Stimulated activated CD4-positive, alpha-beta T cell treated with anti-CD3 and anti-CD28 coated beads, Interleukin-2, amount 100 ng/mL, for 48 hours (primary cell): ENCODE data around the gene C1orf35.

Experiments
- DNase-seq, 2 donors: peaks; one replicate each; pipeline ENCODE4 v3.0.0-alpha.2; 2020

The C1orf35 gene

GRCh38 chr1:228102791-228103620 lies at the start of gene C1orf35:
C1orf35 (minus strand) TSS chr1:228103325; CDS start chr1:228103227, 98 bp downstream.
- peak; percentile 94 to 95 for DNase-seq

GRCh38 chr1:228152918-228153258 lies 49.8 kb upstream of the C1orf35 start:
- no peak for DNase-seq

GRCh38 chr1:228152097-228152917 lies 49.2 kb upstream of the C1orf35 start:
- no peak for DNase-seq

- DNase-seq, result no peak
These were observed 48.2 kb upstream of the C1orf35 start for GRCh38 chr1:228151180-228151925.

GRCh38 chr1:228150461-228151179 lies 47.5 kb upstream of the C1orf35 start:
- no peak for DNase-seq

- no peak for DNase-seq
These were observed 47.0 kb upstream of the C1orf35 start for GRCh38 chr1:228150120-228150460.

- no peak for DNase-seq
These were observed 46.4 kb upstream of the C1orf35 start, which contains the start of gene GJC2 for GRCh38 chr1:228149406-228150119. GJC2 (plus strand) TSS chr1:228149930; CDS start chr1:228157759, 7,829 bp downstream.

GRCh38 chr1:228148935-228149405 lies 45.8 kb upstream of the C1orf35 start:
- no peak for DNase-seq

GRCh38 chr1:228148196-228148861 lies 45.2 kb upstream of the C1orf35 start:
- no peak for DNase-seq

- no peak for DNase-seq
These were observed 44.6 kb upstream of the C1orf35 start for GRCh38 chr1:228147768-228148167.

GRCh38 chr1:228147151-228147693 lies 44.1 kb upstream of the C1orf35 start:
- DNase-seq, result no peak

- DNase-seq, result no peak
These were observed 43.5 kb upstream of the C1orf35 start for GRCh38 chr1:228146417-228147150.

- no peak for DNase-seq
These were observed 42.6 kb upstream of the C1orf35 start for GRCh38 chr1:228145463-228146416.

GRCh38 chr1:228144993-228145343 lies 41.8 kb upstream of the C1orf35 start:
- no peak for DNase-seq

- DNase-seq, result no peak
These were observed 41.3 kb upstream of the C1orf35 start for GRCh38 chr1:228144193-228144992.

- no peak for DNase-seq
These were observed 40.5 kb upstream of the C1orf35 start for GRCh38 chr1:228143480-228144192.

GRCh38 chr1:228142701-228143136 lies 39.6 kb upstream of the C1orf35 start:
- no peak for DNase-seq
